Osteocyte (in vitro differentiated cells): ENCODE results near the gene CYP26B1. TPM values are rescaled to one million over a fixed set of nuclear protein-coding genes. Genes with fewer than 3 reads are reported as not detected.

ENCODE experiments used
- DNase-seq: peaks from one replicate; pipeline ENCODE4 v3.0.0; 2021; ENCODE audit warnings: mixed read lengths; ENCODE audit not compliant: unreplicated experiment; ENCODE audit errors: extremely low spot score
- H3K27ac Mint-ChIP-seq: one replicate; pipeline ENCODE4 v1.8.0; 2021; ENCODE audit warnings: mild to moderate bottlenecking, mixed read lengths; ENCODE audit not compliant: unreplicated experiment
- H3K27me3 Mint-ChIP-seq: one replicate; pipeline ENCODE4 v1.8.0; 2021; ENCODE audit warnings: mixed read lengths; ENCODE audit not compliant: unreplicated experiment
- H3K36me3 Mint-ChIP-seq: one replicate; pipeline ENCODE4 v1.8.0; 2021; ENCODE audit warnings: mixed read lengths; ENCODE audit not compliant: unreplicated experiment
- H3K4me1 Mint-ChIP-seq: one replicate; pipeline ENCODE4 v1.8.0; 2021; ENCODE audit warnings: mixed read lengths; ENCODE audit not compliant: unreplicated experiment
- H3K4me3 Mint-ChIP-seq: one replicate; pipeline ENCODE4 v1.8.0; 2021; ENCODE audit warnings: mild to moderate bottlenecking, moderate library complexity, mixed read lengths; ENCODE audit not compliant: unreplicated experiment
- H3K9me3 Mint-ChIP-seq: one replicate; pipeline ENCODE4 v1.8.0; 2021; ENCODE audit warnings: mixed read lengths; ENCODE audit not compliant: unreplicated experiment
- CTCF ChIP-seq: fragments of 200-600 bp; sonication (generic); IDR thresholded peaks from 2 replicates; pipeline ENCODE4 v1.5.0; 2021; ENCODE audit warnings: antibody characterized with exemption, mild to moderate bottlenecking, moderate library complexity
- total RNA-seq: library from RNA; stranded (reverse); gene quantifications from 2 replicates; pipeline ENCODE4 v1.2.1, GENCODE V29; 2021

Gene CYP26B1
- total RNA-seq, 1 donor from 2014 or later = 1.3 TPM

- DNase-seq = no peak
- peaks cover 18% of the 10 kb centered on the region for H3K4me1 Mint-ChIP-seq
- H3K4me3 Mint-ChIP-seq = no peak overlapping the region
- no peak for TF ChIP-seq CTCF
- no peak overlapping the region for H3K27ac Mint-ChIP-seq
- H3K9me3 Mint-ChIP-seq = no peaks in the 10 kb centered on the region
- peaks cover 6% of the 10 kb centered on the region for H3K27me3 Mint-ChIP-seq
- H3K36me3 Mint-ChIP-seq = no peaks in the 10 kb centered on the region
Measured at GRCh38 chr2:72138921-72139381, 8.7 kb downstream of the CYP26B1 start.

GRCh38 chr2:72138011-72138881, 9.4 kb downstream of the CYP26B1 start:
- no peaks in the 10 kb centered on the region for H3K9me3 Mint-ChIP-seq
- no peak for DNase-seq
- no peak overlapping the region for H3K27ac Mint-ChIP-seq
- H3K36me3 Mint-ChIP-seq = no peaks in the 10 kb centered on the region
- no peak overlapping the region for H3K4me3 Mint-ChIP-seq
- H3K4me1 Mint-ChIP-seq = peaks cover 13% of the 10 kb centered on the region
- TF ChIP-seq CTCF = no peak
- no peaks in the 10 kb centered on the region for H3K27me3 Mint-ChIP-seq

GRCh38 chr2:72137498-72138010, 10.1 kb downstream of the CYP26B1 start:
- Mint-ChIP-seq H3K36me3 (no peaks in the 10 kb centered on the region), H3K4me1 (peaks cover 10% of the 10 kb centered on the region), H3K27ac (no peak overlapping the region), H3K9me3 (no peaks in the 10 kb centered on the region), H3K4me3 (no peak overlapping the region), H3K27me3 (no peaks in the 10 kb centered on the region)
- no peak for DNase-seq
- TF ChIP-seq CTCF = peak; percentile 93

GRCh38 chr2:72136933-72137497, 10.6 kb downstream of the CYP26B1 start:
- Mint-ChIP-seq H3K9me3 (no peaks in the 10 kb centered on the region), H3K4me1 (peaks cover 10% of the 10 kb centered on the region), H3K4me3 (no peak overlapping the region), H3K27me3 (no peaks in the 10 kb centered on the region), H3K27ac (no peak overlapping the region), H3K36me3 (no peaks in the 10 kb centered on the region)
- no peak for DNase-seq
- TF ChIP-seq CTCF = no peak

GRCh38 chr2:72136331-72136730, 11.3 kb downstream of the CYP26B1 start:
- H3K36me3 Mint-ChIP-seq = no peaks in the 10 kb centered on the region
- DNase-seq = no peak
- no peak overlapping the region for H3K27ac Mint-ChIP-seq
- no peak overlapping the region for H3K4me3 Mint-ChIP-seq
- H3K4me1 Mint-ChIP-seq = peaks cover 10% of the 10 kb centered on the region
- TF ChIP-seq CTCF = no peak
- no peaks in the 10 kb centered on the region for H3K9me3 Mint-ChIP-seq
- H3K27me3 Mint-ChIP-seq = no peaks in the 10 kb centered on the region
